Lung (tissue), 12 donors: ENCODE measurements around the gene DLEC1. TPM values are rescaled to one million over a fixed set of nuclear protein-coding genes. Genes with fewer than 3 reads are reported as not detected.

ENCODE experiments used
- ATAC-seq: fragments of 200-7000 bp; cut with Tn5 transposase; one replicate; pipeline ENCODE4 v1.9.1; 2020; ENCODE audit warnings: moderate number of reproducible peaks; ENCODE audit not compliant: insufficient read depth, low FRiP score
- DNase-seq, 3 donors: peaks; one replicate each; pipeline ENCODE4 v3.0.0-alpha.2; 2013 to 2017
- H3K27ac ChIP-seq, 2 donors: one replicate each; pipeline ENCODE4 v1.5.1; 2013; ENCODE audit warnings: mild to moderate bottlenecking in 2 of 2, moderate library complexity in 2 of 2, control low read depth in 1 of 2, inconsistent platforms in 1 of 2, low read depth in 1 of 2, low read length in 1 of 2
- H3K27me3 ChIP-seq, 3 donors: one replicate each; pipeline ENCODE4 v1.5.1; 2013; ENCODE audit warnings: low read length in 2 of 3; ENCODE audit not compliant: control insufficient read depth in 3 of 3, insufficient read depth in 3 of 3
- H3K36me3 ChIP-seq, 4 donors: one replicate each; pipeline ENCODE4 v1.5.1; 2013; ENCODE audit warnings: low read length in 4 of 4, mild to moderate bottlenecking in 1 of 4, moderate library complexity in 1 of 4; ENCODE audit not compliant: control insufficient read depth in 4 of 4, insufficient read depth in 4 of 4
- H3K4me1 ChIP-seq, 5 donors: one replicate each; pipeline ENCODE4 v1.5.1; 2013; ENCODE audit warnings: low read length in 5 of 5, mild to moderate bottlenecking in 2 of 5, moderate library complexity in 1 of 5; ENCODE audit not compliant: control insufficient read depth in 5 of 5, insufficient read depth in 5 of 5
- H3K4me3 ChIP-seq: one replicate; pipeline ENCODE4 v1.5.1; 2013; ENCODE audit warnings: mild to moderate bottlenecking, control low read depth, moderate library complexity
- H3K9ac ChIP-seq, 2 donors: one replicate each; pipeline ENCODE4 v1.5.1; 2013; ENCODE audit warnings: low read length in 2 of 2, control low read depth in 1 of 2; ENCODE audit not compliant: insufficient read depth in 1 of 2
- H3K9me3 ChIP-seq, 4 donors: one replicate each; pipeline ENCODE4 v1.5.1; 2013; ENCODE audit warnings: low read length in 3 of 4, mild to moderate bottlenecking in 1 of 4, moderate library complexity in 1 of 4; ENCODE audit not compliant: control insufficient read depth in 4 of 4, insufficient read depth in 3 of 4
- CTCF ChIP-seq: IDR thresholded peaks from 2 replicates; pipeline ENCODE4 v1.5.1; 2012; ENCODE audit warnings: mild to moderate bottlenecking; ENCODE audit errors: control extremely low read depth, extremely low read depth
- whole genome bisulfite sequencing, 2 donors: extraction: QIAGEN DNeasy Blood & Tissue Kit; methylation state at CpG; one replicate each; pipeline ENCODE4 v1.1.7; 2013; 5-methylcytosine and 5-hydroxymethylcytosine counted together
- polyA plus RNA-seq, 2 donors: library from polyadenylated mRNA; stranded (reverse); fragments of 200-250 nt; gene quantifications; one replicate each; pipeline ENCODE4 v1.2.1, GENCODE V29; 2013
- total RNA-seq, 2 donors: library from RNA; depleted of rRNA in 1 of 2; stranded (reverse); fragments of >200 nt in 1 of 2; gene quantifications; one replicate each; pipeline ENCODE4 v1.2.1, GENCODE V29; 2014 to 2021
- donor health status: control.
- donor health status: control.
- donor health status: Bipolar disorder and iron deficiency.
- donor health status: healthy.
- donor health status: DM: yes; HTN: yes; CAD: no.

The DLEC1 gene
- total and polyA plus RNA-seq, 4 donors: 4.2 to 28.8 (median 8.0) TPM

GRCh38 chr3:38121451-38121831 is 82.4 kb downstream of the DLEC1 start:
- WGBS, 2 donors: 92 to 93% methylated on average over 9 of the region's 9 CpGs
- Histone ChIP-seq H3K9ac (no peak overlapping the region), H3K27me3 (no peaks in the 10 kb centered on the region), H3K4me3 (no peak overlapping the region), H3K9me3 (no peaks in the 10 kb centered on the region), H3K4me1 (no peaks in the 10 kb centered on the region), H3K27ac (no peak overlapping the region), H3K36me3 (peaks cover 13 to 51% (median 22%) of the 10 kb centered on the region in 4 donors)
- DNase-seq (peak in 1 of 3 donors; percentile 7), ATAC-seq (no peak)
- no peak for TF ChIP-seq CTCF

- H3K9ac ChIP-seq: no peak overlapping the region
- H3K4me3 ChIP-seq: no peak overlapping the region
- no peaks in the 10 kb centered on the region for H3K4me1 ChIP-seq
- TF ChIP-seq CTCF: no peak
- DNase-seq: peak in 1 of 3 donors; percentile 4
- no peaks in the 10 kb centered on the region for H3K9me3 ChIP-seq
- no peak for ATAC-seq
- 93 to 96% methylated on average over 13 of the region's 13 CpGs for WGBS, 2 donors
- H3K27ac ChIP-seq: no peak overlapping the region
- peaks cover 18 to 55% (median 26%) of the 10 kb centered on the region in 4 donors for H3K36me3 ChIP-seq
- no peaks in the 10 kb centered on the region for H3K27me3 ChIP-seq
Measured at GRCh38 chr3:38121832-38122461, 82.9 kb downstream of the DLEC1 start.

- DNase-seq (no peak), ATAC-seq (no peak)
- H3K9me3 ChIP-seq: no peaks in the 10 kb centered on the region
- H3K27ac ChIP-seq: no peak overlapping the region
- no peak overlapping the region for H3K4me3 ChIP-seq
- H3K9ac ChIP-seq: no peak overlapping the region
- H3K4me1 ChIP-seq: no peaks in the 10 kb centered on the region
- WGBS, 2 donors: 91 to 95% methylated on average over 9 of the region's 9 CpGs
- peaks cover 23 to 54% (median 32%) of the 10 kb centered on the region in 4 donors for H3K36me3 ChIP-seq
- no peak for TF ChIP-seq CTCF
- H3K27me3 ChIP-seq: no peaks in the 10 kb centered on the region
Measured at GRCh38 chr3:38122712-38123290, 83.8 kb downstream of the DLEC1 start.
